Tibial nerve (tissue), 4 donors: ENCODE measurements around the gene PPP2R2C. TPM values are rescaled to one million over a fixed set of nuclear protein-coding genes. Genes with fewer than 3 reads are reported as not detected.

Experiments used
- DNase-seq, 2 donors: peaks; one replicate each; pipeline ENCODE4 v3.0.0-alpha.2; 2019; ENCODE audit warnings: low spot score in 2 of 2
- H3K27ac ChIP-seq, 4 donors: fragments of 200-600 bp; sonication (generic) in 3 of 4; one replicate each; pipeline ENCODE4 v1.5.1; 2017 to 2019; ENCODE audit warnings: mild to moderate bottlenecking in 1 of 4
- H3K27me3 ChIP-seq, 2 donors: fragments of 200-600 bp; sonication (generic) in 1 of 2; one replicate each; pipeline versions ENCODE4 v1.5.1 to v1.6.0; 2017 to 2019
- H3K36me3 ChIP-seq, 3 donors: fragments of 200-600 bp; sonication (generic); one replicate each; pipeline ENCODE4 v1.5.1; 2018 to 2019
- H3K4me1 ChIP-seq, 4 donors: fragments of 200-600 bp; sonication (generic) in 3 of 4; one replicate each; pipeline ENCODE4 v1.5.1; 2017 to 2019
- H3K4me3 ChIP-seq, 4 donors: fragments of 200-600 bp; sonication (generic) in 3 of 4; one replicate each; pipeline ENCODE4 v1.5.1; 2017 to 2019; ENCODE audit warnings: mild to moderate bottlenecking in 1 of 4, moderate library complexity in 1 of 4
- H3K9me3 ChIP-seq, 4 donors: fragments of 200-600 bp; sonication (generic) in 3 of 4; one replicate each; pipeline ENCODE4 v1.5.1; 2017 to 2019
- EP300 ChIP-seq, 2 donors: sonication (generic); formaldehyde crosslinking; IDR thresholded peaks; one replicate each; pipeline ENCODE4 v1.6.1; 2017; ENCODE audit warnings: antibody characterized with exemption in 2 of 2, mild to moderate bottlenecking in 1 of 2
- POLR2A ChIP-seq, 2 donors: fragments of 450-650 bp; IDR thresholded peaks; one replicate each; pipeline ENCODE4 v1.6.1; 2017; ENCODE audit warnings: antibody characterized with exemption in 2 of 2, mild to moderate bottlenecking in 2 of 2, moderate library complexity in 2 of 2
- WGBS, 2 donors: methylation state at CpG; one replicate each; pipeline ENCODE4 v1.1.5; 2018; 5-methylcytosine and 5-hydroxymethylcytosine counted together
- total RNA-seq, 4 donors: library from RNA; depleted of rRNA; stranded (reverse); fragments of >200 nt; gene quantifications; one replicate each; pipeline ENCODE4 v1.1.0, GENCODE V29; 2016
- TF ChIP-seq, protein P1 (sequence below), 5 experiments: fragments of 200-600 bp in 3 of 5; fragments of 450-650 bp in 2 of 5; sonication (generic) in 3 of 5; IDR thresholded peaks; one replicate each; pipeline ENCODE4 v1.5.1; 2016 to 2019; ENCODE audit warnings: antibody characterized with exemption in 5 of 5, mild to moderate bottlenecking in 3 of 5, moderate library complexity in 2 of 5

PPP2R2C gene
- total RNA-seq, 4 donors from 2014 or later, result under 0.01 to 0.66 (median 0.42) TPM; not detected in 1

DNA sequence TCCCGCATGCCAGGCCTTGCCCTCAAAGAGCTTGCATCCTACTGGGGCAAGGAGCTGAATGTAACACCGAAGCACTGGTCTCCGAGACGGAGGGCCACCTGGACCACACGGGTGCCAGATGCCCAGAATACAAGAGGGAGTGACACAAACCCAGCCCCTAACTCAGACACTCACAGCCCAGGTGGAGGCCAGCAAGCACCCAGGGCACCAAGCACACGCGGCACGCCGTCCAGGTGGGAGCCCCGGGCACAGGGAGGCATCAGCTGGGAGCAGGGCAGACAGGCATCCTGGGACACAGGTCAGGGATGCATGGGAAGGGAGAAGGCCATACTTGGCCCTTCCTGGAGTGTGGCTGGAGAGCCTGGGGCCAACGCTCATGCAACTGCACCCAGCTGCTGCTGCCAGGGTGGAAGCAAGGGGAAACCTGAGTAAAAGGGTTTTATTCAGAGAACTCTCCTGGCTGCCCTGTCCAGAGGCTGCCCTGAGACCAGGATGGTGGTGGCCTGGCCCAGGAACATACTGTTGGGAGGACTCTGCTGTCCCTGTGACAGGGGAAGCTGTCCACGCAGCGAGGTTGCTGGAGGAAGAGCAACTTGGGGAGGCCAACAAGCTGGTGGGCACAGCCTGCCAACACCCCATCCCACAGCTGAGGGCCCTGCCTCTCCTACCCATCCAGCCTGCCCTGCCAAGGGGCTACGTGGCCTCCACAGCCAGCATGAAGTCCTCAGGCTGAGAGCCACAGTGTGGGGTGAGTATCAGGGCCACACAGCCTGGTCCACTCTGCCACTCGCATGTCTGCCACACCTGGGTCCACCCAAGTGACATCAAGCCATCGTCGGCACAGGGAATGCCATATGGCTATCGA lies 22.2 kb upstream of the PPP2R2C start:
- Histone ChIP-seq H3K27me3 (no peaks in the 10 kb centered on the region), H3K36me3 (no peaks in the 10 kb centered on the region), H3K27ac (no peak overlapping the region), H3K4me1 (peaks cover 0 to 6% (median 0%) of the 10 kb centered on the region in 4 donors), H3K9me3 (peaks cover 0 to 20% (median 0%) of the 10 kb centered on the region in 4 donors), H3K4me3 (no peak overlapping the region)
- no peak for DNase-seq
- TF ChIP-seq POLR2A (IDR thresholded peaks at IDR 0.05) (no peak), EP300 (IDR thresholded peaks at IDR 0.05) (no peak)
- TF ChIP-seq, protein P1, sequence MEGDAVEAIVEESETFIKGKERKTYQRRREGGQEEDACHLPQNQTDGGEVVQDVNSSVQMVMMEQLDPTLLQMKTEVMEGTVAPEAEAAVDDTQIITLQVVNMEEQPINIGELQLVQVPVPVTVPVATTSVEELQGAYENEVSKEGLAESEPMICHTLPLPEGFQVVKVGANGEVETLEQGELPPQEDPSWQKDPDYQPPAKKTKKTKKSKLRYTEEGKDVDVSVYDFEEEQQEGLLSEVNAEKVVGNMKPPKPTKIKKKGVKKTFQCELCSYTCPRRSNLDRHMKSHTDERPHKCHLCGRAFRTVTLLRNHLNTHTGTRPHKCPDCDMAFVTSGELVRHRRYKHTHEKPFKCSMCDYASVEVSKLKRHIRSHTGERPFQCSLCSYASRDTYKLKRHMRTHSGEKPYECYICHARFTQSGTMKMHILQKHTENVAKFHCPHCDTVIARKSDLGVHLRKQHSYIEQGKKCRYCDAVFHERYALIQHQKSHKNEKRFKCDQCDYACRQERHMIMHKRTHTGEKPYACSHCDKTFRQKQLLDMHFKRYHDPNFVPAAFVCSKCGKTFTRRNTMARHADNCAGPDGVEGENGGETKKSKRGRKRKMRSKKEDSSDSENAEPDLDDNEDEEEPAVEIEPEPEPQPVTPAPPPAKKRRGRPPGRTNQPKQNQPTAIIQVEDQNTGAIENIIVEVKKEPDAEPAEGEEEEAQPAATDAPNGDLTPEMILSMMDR (IDR thresholded peaks at IDR 0.05), result no peak
- 70 to 79% methylated on average over 16 to 17 of the region's 18 CpGs for WGBS, 2 donors

DNA sequence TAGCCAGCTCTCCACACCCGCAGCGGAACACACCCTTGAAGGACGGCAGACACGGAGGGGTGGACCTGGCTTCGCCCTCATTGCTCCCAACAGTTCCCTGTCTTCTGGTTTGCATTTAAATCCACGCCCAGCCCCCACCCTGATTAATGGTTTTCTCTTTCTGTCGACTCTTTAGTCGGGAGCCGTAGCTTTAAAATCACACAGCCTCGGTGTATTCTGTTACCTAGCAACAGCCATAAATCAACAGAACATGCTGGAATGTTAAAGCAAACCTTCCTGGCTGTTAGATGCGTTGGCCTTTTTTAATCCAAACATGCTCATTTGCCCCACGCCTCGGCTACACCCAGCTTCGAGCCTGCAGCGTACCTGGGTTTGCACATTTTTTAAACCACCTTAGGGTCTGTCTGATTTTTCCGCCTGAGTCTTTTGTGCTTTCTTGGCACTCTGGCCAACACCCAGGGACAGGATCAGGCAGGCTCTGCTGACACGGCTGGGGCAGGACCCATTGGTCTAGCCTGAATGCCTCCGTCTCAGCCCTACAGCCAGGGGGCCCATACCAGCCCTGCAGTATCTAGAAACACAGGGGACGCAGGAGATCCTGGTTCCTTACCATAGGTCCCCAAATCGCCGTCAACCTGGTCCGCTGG lies 21.4 kb upstream of the PPP2R2C start:
- peaks cover 0 to 28% (median 0%) of the 10 kb centered on the region in 4 donors for H3K9me3 ChIP-seq
- H3K27me3 ChIP-seq, result no peaks in the 10 kb centered on the region
- no peak overlapping the region for H3K4me3 ChIP-seq
- peaks cover 0 to 6% (median 0%) of the 10 kb centered on the region in 4 donors for H3K4me1 ChIP-seq
- TF ChIP-seq, protein P1 (IDR thresholded peaks at IDR 0.05), result no peak
- no peak for TF ChIP-seq EP300 (IDR thresholded peaks at IDR 0.05)
- TF ChIP-seq POLR2A (IDR thresholded peaks at IDR 0.05), result no peak
- 29 to 33% methylated on average over 22 of the region's 22 CpGs for WGBS, 2 donors
- no peaks in the 10 kb centered on the region for H3K36me3 ChIP-seq
- no peak for DNase-seq
- H3K27ac ChIP-seq, result no peak overlapping the region

DNA sequence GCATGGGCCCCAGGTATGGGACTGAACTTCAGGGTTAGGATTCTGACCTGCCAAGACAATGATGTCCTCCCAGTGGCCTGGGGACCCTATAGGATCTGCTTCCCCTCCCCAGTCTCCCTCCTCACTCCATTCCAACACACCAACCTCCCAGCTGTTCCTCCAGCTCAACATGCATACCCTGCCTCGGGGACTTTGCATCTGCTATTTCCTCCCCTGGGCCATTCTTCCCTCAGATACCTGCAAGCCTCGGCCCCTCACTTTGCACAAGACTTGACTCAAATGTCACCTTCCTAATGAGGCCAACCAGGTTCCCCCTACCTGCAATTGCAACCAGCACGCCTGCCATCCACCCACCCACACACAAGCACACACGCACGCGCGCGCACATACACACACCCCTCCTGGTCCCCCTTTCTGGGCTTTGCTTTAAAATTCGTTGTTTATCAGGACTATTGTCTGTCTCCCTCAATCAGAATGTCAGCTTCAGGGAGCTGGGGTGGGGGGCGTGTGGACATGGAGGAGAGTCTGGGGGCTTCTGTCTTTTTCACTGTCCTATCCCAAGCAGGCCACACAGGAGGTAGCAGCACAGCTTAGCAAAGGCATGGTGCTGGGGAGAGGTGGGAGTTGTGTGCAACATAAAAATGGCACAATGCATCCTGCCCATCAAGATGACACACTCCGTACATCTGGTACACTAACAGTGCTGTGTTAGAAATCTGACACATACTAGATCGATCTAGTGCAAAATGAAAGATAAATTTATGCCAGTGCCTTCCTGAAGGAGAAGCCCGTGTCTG lies 20.6 kb upstream of the PPP2R2C start:
- TF ChIP-seq, protein P1 (IDR thresholded peaks at IDR 0.05), result no peak
- TF ChIP-seq POLR2A (IDR thresholded peaks at IDR 0.05) (no peak), EP300 (IDR thresholded peaks at IDR 0.05) (no peak)

DNA sequence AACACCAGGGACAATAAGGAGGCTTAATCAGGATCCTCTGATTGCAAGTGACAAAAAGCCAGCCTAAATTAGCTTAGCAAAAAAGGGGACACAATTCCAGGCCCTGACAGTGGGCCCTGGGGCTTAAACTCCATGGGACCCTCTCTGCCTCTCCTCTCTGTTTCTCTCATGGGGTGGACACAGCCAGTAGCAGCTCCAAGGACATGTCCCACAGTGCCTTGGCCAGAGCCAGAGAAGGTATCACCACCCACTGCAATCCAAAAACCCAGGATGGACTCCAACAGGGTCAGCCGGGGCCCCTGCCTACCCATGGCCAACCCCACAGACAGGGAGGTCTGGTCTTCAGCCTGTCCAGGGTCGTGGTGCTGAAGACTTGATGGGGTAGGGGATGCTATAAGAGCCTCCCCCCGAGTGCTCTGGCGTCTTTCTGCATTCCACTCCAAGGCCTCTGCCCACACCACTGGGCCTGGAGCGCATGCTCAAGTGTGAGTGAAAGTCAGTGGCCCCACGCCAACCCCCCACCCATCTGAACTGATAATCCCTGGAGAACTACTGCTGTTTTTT lies 19.7 kb upstream of the PPP2R2C start:
- TF ChIP-seq, protein P1 (IDR thresholded peaks at IDR 0.05), result no peak
- TF ChIP-seq EP300 (IDR thresholded peaks at IDR 0.05) (no peak), POLR2A (IDR thresholded peaks at IDR 0.05) (no peak)
- DNase-seq, result no peak
- peaks cover 0 to 43% (median 6%) of the 10 kb centered on the region in 4 donors for H3K9me3 ChIP-seq
- no peaks in the 10 kb centered on the region for H3K36me3 ChIP-seq
- H3K27ac ChIP-seq, result no peak overlapping the region
- no peaks in the 10 kb centered on the region for H3K27me3 ChIP-seq
- H3K4me3 ChIP-seq, result no peak overlapping the region
- 80 to 89% methylated on average over 6 of the region's 6 CpGs for WGBS, 2 donors
- H3K4me1 ChIP-seq, result peaks cover 0 to 6% (median 0%) of the 10 kb centered on the region in 4 donors

More for the DNA sequence above, 20.6 kb upstream of the PPP2R2C start:
- Histone ChIP-seq H3K36me3 (no peaks in the 10 kb centered on the region), H3K27me3 (no peaks in the 10 kb centered on the region), H3K4me1 (peaks cover 0 to 6% (median 0%) of the 10 kb centered on the region in 4 donors), H3K9me3 (peaks cover 0 to 34% (median 1%) of the 10 kb centered on the region in 4 donors), H3K27ac (no peak overlapping the region), H3K4me3 (no peak overlapping the region)
- 60 to 67% methylated on average over 13 of the region's 13 CpGs for WGBS, 2 donors
- no peak for DNase-seq
